GM13976 (cell line): Measurements from ENCODE around the gene RNF40.

Experiments used
- DNase-seq: peaks from one replicate; pipeline ENCODE4 v3.0.0; 2012; ENCODE audit warnings: low spot score
- in situ Hi-C: fragments of 300-500 bp; cut with MboI; formaldehyde crosslinking; loops from one replicate; pipeline ENCODE4 v1.12.0; 2022; ENCODE audit warnings: low sequenced_read_pairs, mixed read lengths, inconsistent platforms; ENCODE audit not compliant: unreplicated experiment
- TF ChIP-seq, protein P1 (sequence below): IDR thresholded peaks from 2 replicates; pipeline ENCODE4 v1.5.1; 2012; ENCODE audit warnings: borderline replicate concordance, mild to moderate bottlenecking; ENCODE audit not compliant: insufficient read depth; ENCODE audit errors: extremely low read depth, missing control alignments, control extremely low read depth

Gene RNF40

GRCh38 chr16:30775131-30775391, 12.9 kb downstream of the RNF40 start:
- DNase-seq = no peak

DNA sequence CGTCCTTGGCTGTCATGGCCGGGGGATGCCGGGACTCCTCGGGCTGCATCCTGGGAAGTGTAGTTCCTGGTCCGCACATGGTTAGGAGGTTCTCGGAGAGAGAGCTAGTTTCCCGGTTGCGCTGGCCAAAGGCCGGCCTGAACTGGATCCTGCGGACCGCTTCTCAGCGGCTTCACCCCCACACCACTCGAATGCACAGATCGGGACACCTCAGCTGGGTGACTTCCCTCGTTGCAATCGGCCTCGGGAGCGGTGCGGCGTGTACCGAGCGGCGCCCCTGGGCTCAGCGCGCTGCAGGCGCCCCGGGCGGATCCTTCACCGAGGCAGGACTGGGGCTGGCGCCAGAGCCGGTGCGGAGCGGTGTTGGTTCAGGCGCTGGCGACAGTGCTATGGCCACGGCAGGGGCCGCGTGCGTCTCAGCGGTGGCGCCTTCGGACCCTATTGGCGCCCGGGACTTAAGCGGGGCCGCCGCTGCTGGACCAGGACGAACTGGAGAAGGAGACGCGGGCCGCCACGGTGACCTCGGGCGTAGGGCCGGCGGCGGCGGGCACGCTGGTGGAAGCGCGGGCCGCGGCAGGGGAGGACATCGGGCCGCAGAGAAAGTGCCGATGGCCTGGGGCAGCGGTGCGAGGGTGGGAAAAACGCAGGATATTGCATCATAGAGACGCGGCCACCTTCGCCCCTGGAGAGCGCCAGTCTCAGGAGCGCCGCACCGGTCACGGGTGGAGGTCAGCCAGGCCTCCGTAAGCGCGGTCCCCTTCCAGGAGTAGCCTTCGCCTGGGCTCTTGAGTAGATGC, 13.5 kb downstream of the RNF40 start:
- TF ChIP-seq, protein P1, sequence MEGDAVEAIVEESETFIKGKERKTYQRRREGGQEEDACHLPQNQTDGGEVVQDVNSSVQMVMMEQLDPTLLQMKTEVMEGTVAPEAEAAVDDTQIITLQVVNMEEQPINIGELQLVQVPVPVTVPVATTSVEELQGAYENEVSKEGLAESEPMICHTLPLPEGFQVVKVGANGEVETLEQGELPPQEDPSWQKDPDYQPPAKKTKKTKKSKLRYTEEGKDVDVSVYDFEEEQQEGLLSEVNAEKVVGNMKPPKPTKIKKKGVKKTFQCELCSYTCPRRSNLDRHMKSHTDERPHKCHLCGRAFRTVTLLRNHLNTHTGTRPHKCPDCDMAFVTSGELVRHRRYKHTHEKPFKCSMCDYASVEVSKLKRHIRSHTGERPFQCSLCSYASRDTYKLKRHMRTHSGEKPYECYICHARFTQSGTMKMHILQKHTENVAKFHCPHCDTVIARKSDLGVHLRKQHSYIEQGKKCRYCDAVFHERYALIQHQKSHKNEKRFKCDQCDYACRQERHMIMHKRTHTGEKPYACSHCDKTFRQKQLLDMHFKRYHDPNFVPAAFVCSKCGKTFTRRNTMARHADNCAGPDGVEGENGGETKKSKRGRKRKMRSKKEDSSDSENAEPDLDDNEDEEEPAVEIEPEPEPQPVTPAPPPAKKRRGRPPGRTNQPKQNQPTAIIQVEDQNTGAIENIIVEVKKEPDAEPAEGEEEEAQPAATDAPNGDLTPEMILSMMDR = no peak
- peak; percentile 92 for DNase-seq
- in situ Hi-C loops = no loop called here

More at GRCh38 chr16:30775131-30775391, 12.9 kb downstream of the RNF40 start:
- in situ Hi-C loops = no loop called here
- TF ChIP-seq, protein P1 = no peak

GRCh38 chr16:30777591-30778297, 15.6 kb downstream of the RNF40 start:
- TF ChIP-seq, protein P1 = no peak
- in situ Hi-C loops = no loop called here
- no peak for DNase-seq

GRCh38 chr16:30778549-30779244, 16.6 kb downstream of the RNF40 start:
- TF ChIP-seq, protein P1 = no peak
- in situ Hi-C loops = no loop called here
- DNase-seq = no peak

GRCh38 chr16:30779596-30779995, 17.5 kb downstream of the RNF40 start:
- no peak for DNase-seq
- TF ChIP-seq, protein P1 = no peak
- in situ Hi-C loops = no loop called here

- in situ Hi-C loops = no loop called here
- TF ChIP-seq, protein P1 = no peak
- DNase-seq = no peak
Observed at GRCh38 chr16:30780021-30780420, 17.9 kb downstream of the RNF40 start.
